Hepatocyte (in vitro differentiated cells): ENCODE measurements around the gene POLR3H.

ENCODE experiments used
- CTCF ChIP-seq: fragments of 200-600 bp; sonication (generic); IDR thresholded peaks from 2 replicates; pipeline ENCODE4 v1.5.1; 2016; ENCODE audit warnings: antibody characterized with exemption, mild to moderate bottlenecking; ENCODE audit not compliant: poor library complexity
- EZH2 ChIP-seq: fragments of 200-600 bp; sonication (generic); IDR thresholded peaks from 2 replicates; pipeline ENCODE4 v1.6.1; 2016; ENCODE audit warnings: antibody characterized with exemption, mild to moderate bottlenecking, borderline replicate concordance
- EZH2phosphoT487 ChIP-seq: fragments of 200-600 bp; sonication (generic); IDR thresholded peaks from one replicate; pipeline ENCODE4 v1.6.1; 2018; ENCODE audit warnings: antibody characterized with exemption, mild to moderate bottlenecking, low read depth, moderate library complexity; ENCODE audit not compliant: unreplicated experiment, severe bottlenecking

- TF ChIP-seq CTCF (peak; percentile 55), EZH2 (no peak), EZH2phosphoT487 (no peak)
Measured at GRCh38 chr22:41526830-41527799, 17.2 kb downstream of the POLR3H start.
